Ishikawa (cell line): ENCODE results near the gene NUSAP1.

ENCODE experiments used
- EP300 ChIP-seq: IDR thresholded peaks from 2 replicates; pipeline ENCODE4 v1.6.1; 2012; ENCODE audit warnings: borderline replicate concordance
- MAX ChIP-seq: IDR thresholded peaks from 2 replicates; pipeline ENCODE4 v1.6.1; 2012
- REST ChIP-seq: IDR thresholded peaks from 2 replicates; pipeline ENCODE4 v1.6.1; 2012; ENCODE audit warnings: low read depth, mild to moderate bottlenecking
- YY1 ChIP-seq: IDR thresholded peaks from 2 replicates; pipeline ENCODE4 v1.6.1; 2012; ENCODE audit warnings: low read depth

- TF ChIP-seq EP300 (no peak), YY1 (no peak), REST (no peak), MAX (peak; percentile 87)
These were observed 84.2 kb downstream of the NUSAP1 start, which contains the start of gene RTF1 for GRCh38 chr15:41416742-41417417.
